Fibroblast of peridontal ligament (primary cell): ENCODE measurements around the gene RASA3.

Experiments
- DNase-seq: peaks from one replicate; pipeline ENCODE4 v3.0.0-alpha.2; 2010; ENCODE audit errors: extremely low read depth

Gene RASA3

GRCh38 chr13:114019367-114019766 lies 113.1 kb downstream of the RASA3 start:
- no peak for DNase-seq

- DNase-seq, result no peak
These were observed 113.9 kb downstream of the RASA3 start for GRCh38 chr13:114018461-114019055.

GRCh38 chr13:114017966-114018365 lies 114.5 kb downstream of the RASA3 start:
- no peak for DNase-seq

- DNase-seq, result peak; percentile 39
These were observed 115.3 kb downstream of the RASA3 start for GRCh38 chr13:114017028-114017630.

GRCh38 chr13:114016321-114017027 lies 115.9 kb downstream of the RASA3 start:
- DNase-seq, result no peak

GRCh38 chr13:114015969-114016295 lies 116.5 kb downstream of the RASA3 start:
- no peak for DNase-seq

GRCh38 chr13:114015111-114015968 lies 117.1 kb downstream of the RASA3 start:
- DNase-seq, result peak; percentile 23

GRCh38 chr13:114013952-114014629 lies 118.3 kb downstream of the RASA3 start:
- no peak for DNase-seq

GRCh38 chr13:114013336-114013735 lies 119.1 kb downstream of the RASA3 start:
- no peak for DNase-seq

GRCh38 chr13:114012921-114013320 lies 119.5 kb downstream of the RASA3 start:
- no peak for DNase-seq

GRCh38 chr13:114012141-114012540 lies 120.3 kb downstream of the RASA3 start:
- no peak for DNase-seq

- DNase-seq, result no peak
These were observed 121.2 kb downstream of the RASA3 start for GRCh38 chr13:114011226-114011625.

- DNase-seq, result no peak
These were observed 121.9 kb downstream of the RASA3 start for GRCh38 chr13:114010401-114011101.

GRCh38 chr13:114009590-114010400 lies 122.6 kb downstream of the RASA3 start:
- DNase-seq, result no peak

GRCh38 chr13:114008964-114009589 lies 123.3 kb downstream of the RASA3 start:
- DNase-seq, result no peak

GRCh38 chr13:114007566-114007965 lies 124.9 kb downstream of the RASA3 start:
- DNase-seq, result no peak

GRCh38 chr13:114005206-114005724 lies 127.2 kb downstream of the RASA3 start:
- DNase-seq, result no peak

- DNase-seq, result no peak
These were observed 127.8 kb downstream of the RASA3 start for GRCh38 chr13:114004420-114005205.
